Endothelial cell (in vitro differentiated cells): ENCODE results near the gene CAMK2N2. TPM values are rescaled to one million over a fixed set of nuclear protein-coding genes. Genes with fewer than 3 reads are reported as not detected.

Experiments
- DNase-seq: peaks from one replicate; pipeline ENCODE4 v3.0.0; 2021; ENCODE audit warnings: low spot score
- H3K27ac Mint-ChIP-seq: one replicate; pipeline ENCODE4 v1.8.0; 2021; ENCODE audit warnings: mixed read lengths, inconsistent platforms; ENCODE audit not compliant: unreplicated experiment
- H3K27me3 Mint-ChIP-seq: one replicate; pipeline ENCODE4 v1.8.0; 2021; ENCODE audit warnings: mild to moderate bottlenecking, moderate library complexity, mixed read lengths, inconsistent platforms; ENCODE audit not compliant: unreplicated experiment
- H3K36me3 Mint-ChIP-seq: one replicate; pipeline ENCODE4 v1.8.0; 2021; ENCODE audit warnings: mild to moderate bottlenecking, low read depth, mixed read lengths, inconsistent platforms; ENCODE audit not compliant: unreplicated experiment
- H3K4me1 Mint-ChIP-seq: one replicate; pipeline ENCODE4 v1.8.0; 2021; ENCODE audit warnings: mild to moderate bottlenecking, mixed read lengths, inconsistent platforms; ENCODE audit not compliant: unreplicated experiment
- H3K4me3 Mint-ChIP-seq: one replicate; pipeline ENCODE4 v1.8.0; 2021; ENCODE audit warnings: mild to moderate bottlenecking, mixed read lengths, inconsistent platforms; ENCODE audit not compliant: unreplicated experiment
- H3K9me3 Mint-ChIP-seq: one replicate; pipeline ENCODE4 v1.8.0; 2021; ENCODE audit warnings: mixed read lengths, inconsistent platforms; ENCODE audit not compliant: unreplicated experiment
- total RNA-seq: library from RNA; stranded (reverse); fragmentation: NEBNext Ultra II Directional; extraction: Animal tissue kit (Norgen Biotek cat#: 25700); gene quantifications from one replicate; pipeline ENCODE4 v1.2.1, GENCODE V29; 2021; ENCODE audit not compliant: unreplicated experiment
- TF ChIP-seq, protein P1 (sequence below): fragments of 200-600 bp; sonication (generic); IDR thresholded peaks from one replicate; pipeline ENCODE4 v1.5.0; 2021; ENCODE audit warnings: antibody characterized with exemption; ENCODE audit not compliant: unreplicated experiment

The CAMK2N2 gene
- total RNA-seq, 1 donor from 2014 or later, result not detected

DNA sequence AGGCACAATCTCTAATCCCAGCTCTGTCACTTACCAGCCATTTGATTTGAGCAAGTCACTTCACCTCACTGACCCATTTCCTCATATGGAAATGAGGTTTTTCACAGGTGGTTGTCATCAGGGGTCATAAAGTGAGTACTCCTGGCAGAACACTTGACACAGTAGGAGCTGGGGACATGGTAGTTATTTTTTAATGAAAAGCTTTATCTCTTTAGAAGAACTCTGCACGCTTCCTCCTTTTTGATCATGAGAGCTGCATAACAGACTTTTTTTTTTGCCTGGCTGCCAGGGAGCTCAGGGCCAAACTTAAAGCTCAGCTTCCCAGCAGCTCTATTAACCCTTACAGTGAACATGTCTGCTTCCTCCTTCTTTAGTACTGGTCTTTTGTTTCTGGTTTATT, 23.5 kb downstream of the CAMK2N2 start:
- TF ChIP-seq, protein P1, sequence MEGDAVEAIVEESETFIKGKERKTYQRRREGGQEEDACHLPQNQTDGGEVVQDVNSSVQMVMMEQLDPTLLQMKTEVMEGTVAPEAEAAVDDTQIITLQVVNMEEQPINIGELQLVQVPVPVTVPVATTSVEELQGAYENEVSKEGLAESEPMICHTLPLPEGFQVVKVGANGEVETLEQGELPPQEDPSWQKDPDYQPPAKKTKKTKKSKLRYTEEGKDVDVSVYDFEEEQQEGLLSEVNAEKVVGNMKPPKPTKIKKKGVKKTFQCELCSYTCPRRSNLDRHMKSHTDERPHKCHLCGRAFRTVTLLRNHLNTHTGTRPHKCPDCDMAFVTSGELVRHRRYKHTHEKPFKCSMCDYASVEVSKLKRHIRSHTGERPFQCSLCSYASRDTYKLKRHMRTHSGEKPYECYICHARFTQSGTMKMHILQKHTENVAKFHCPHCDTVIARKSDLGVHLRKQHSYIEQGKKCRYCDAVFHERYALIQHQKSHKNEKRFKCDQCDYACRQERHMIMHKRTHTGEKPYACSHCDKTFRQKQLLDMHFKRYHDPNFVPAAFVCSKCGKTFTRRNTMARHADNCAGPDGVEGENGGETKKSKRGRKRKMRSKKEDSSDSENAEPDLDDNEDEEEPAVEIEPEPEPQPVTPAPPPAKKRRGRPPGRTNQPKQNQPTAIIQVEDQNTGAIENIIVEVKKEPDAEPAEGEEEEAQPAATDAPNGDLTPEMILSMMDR, result no peak
- H3K27me3 Mint-ChIP-seq, result peaks cover 24% of the 10 kb centered on the region

GRCh38 chr3:184237211-184237610, 24.1 kb downstream of the CAMK2N2 start:
- Mint-ChIP-seq H3K4me1 (peaks cover 14% of the 10 kb centered on the region), H3K9me3 (no peaks in the 10 kb centered on the region), H3K4me3 (peak overlapping the region; percentile 45), H3K27me3 (peaks cover 28% of the 10 kb centered on the region), H3K27ac (no peak overlapping the region), H3K36me3 (peaks cover 7% of the 10 kb centered on the region)
- TF ChIP-seq, protein P1, result no peak
- DNase-seq, result no peak

More for the DNA sequence above, 23.5 kb downstream of the CAMK2N2 start:
- Mint-ChIP-seq H3K27ac (no peak overlapping the region), H3K4me3 (no peak overlapping the region), H3K36me3 (peaks cover 13% of the 10 kb centered on the region), H3K9me3 (no peaks in the 10 kb centered on the region), H3K4me1 (peaks cover 12% of the 10 kb centered on the region)
- no peak for DNase-seq

GRCh38 chr3:184236636-184237035, 24.7 kb downstream of the CAMK2N2 start:
- no peak for DNase-seq
- Mint-ChIP-seq H3K27ac (no peak overlapping the region), H3K4me3 (no peak overlapping the region), H3K36me3 (peaks cover 8% of the 10 kb centered on the region), H3K27me3 (peaks cover 34% of the 10 kb centered on the region), H3K4me1 (peaks cover 16% of the 10 kb centered on the region), H3K9me3 (no peaks in the 10 kb centered on the region)
- TF ChIP-seq, protein P1, result no peak

- Mint-ChIP-seq H3K27me3 (peaks cover 40% of the 10 kb centered on the region), H3K4me1 (peaks cover 22% of the 10 kb centered on the region), H3K9me3 (no peaks in the 10 kb centered on the region), H3K36me3 (peaks cover 14% of the 10 kb centered on the region), H3K27ac (no peak overlapping the region), H3K4me3 (peak overlapping the region; percentile 11)
- no peak for DNase-seq
- TF ChIP-seq, protein P1, result no peak
Observed at GRCh38 chr3:184236033-184236410, 25.3 kb downstream of the CAMK2N2 start.

- TF ChIP-seq, protein P1, result no peak
- Mint-ChIP-seq H3K27ac (no peak overlapping the region), H3K27me3 (peaks cover 39% of the 10 kb centered on the region), H3K4me3 (peak overlapping the region; percentile 11), H3K4me1 (peaks cover 24% of the 10 kb centered on the region), H3K36me3 (peaks cover 14% of the 10 kb centered on the region), H3K9me3 (no peaks in the 10 kb centered on the region)
- DNase-seq, result no peak
Observed at GRCh38 chr3:184235381-184236032, 25.8 kb downstream of the CAMK2N2 start.
